B cell (primary cell): ENCODE measurements around the gene RABAC1. TPM values are rescaled to one million over a fixed set of nuclear protein-coding genes. Genes with fewer than 3 reads are reported as not detected.

Experiments used
- ATAC-seq: fragments of 200-7000 bp; cut with Tn5 transposase; one replicate; pipeline ENCODE4 v1.10.0; 2021; ENCODE audit warnings: low read depth, mild to moderate bottlenecking, moderate number of reproducible peaks, moderate library complexity
- CTCF ChIA-PET: fragments of 350-600 bp; sonication (Branson Sonifier 250); formaldehyde crosslinking; loops from one replicate; lab custom pipeline; 2021; ENCODE audit warnings: antibody characterized with exemption, inconsistent platforms; lab: Charles Lee
- POLR2A ChIA-PET: fragments of 350-600 bp; sonication (Branson Sonifier 250); formaldehyde crosslinking; loops from one replicate; lab custom pipeline; 2021; ENCODE audit warnings: antibody characterized with exemption; lab: Charles Lee
- DNase-seq: peaks from one replicate; pipeline ENCODE4 v3.0.0; 2013
- H2AFZ ChIP-seq: 2 replicates; pipeline ENCODE4 v1.6.1; 2012; ENCODE audit warnings: mild to moderate bottlenecking, low read depth, low read length; ENCODE audit not compliant: insufficient read depth, poor library complexity, severe bottlenecking
- H3K27ac ChIP-seq, 2 donors: 1 replicate in 1 of 2; 2 replicates in 1 of 2; pipeline ENCODE4 v1.5.1; 2012 to 2013; ENCODE audit warnings: low read length in 2 of 2, mild to moderate bottlenecking in 2 of 2, moderate library complexity in 1 of 2
- H3K27me3 ChIP-seq, 4 experiments: fragments of 200-600 bp in 1 of 4; sonication (generic) in 1 of 4; replicated peaks in 1 of 4; 1 replicate in 2 of 4; 2 replicates in 2 of 4; pipeline versions ENCODE4 v1.6.1 to v1.7.0; 2013 to 2016; ENCODE audit warnings: low read length in 3 of 4, mild to moderate bottlenecking in 2 of 4, mixed read lengths in 1 of 4, moderate library complexity in 1 of 4; ENCODE audit not compliant: insufficient read depth in 4 of 4, control insufficient read depth in 3 of 4; ENCODE audit errors: control extremely low read depth in 1 of 4
- H3K36me3 ChIP-seq, 2 experiments: replicated peaks in 1 of 2; 1 replicate in 1 of 2; 2 replicates in 1 of 2; pipeline versions ENCODE4 v1.6.1 to v1.7.1; 2013; ENCODE audit warnings: low read length in 1 of 2; ENCODE audit not compliant: insufficient read depth in 2 of 2, control insufficient read depth in 1 of 2; ENCODE audit errors: control extremely low read depth in 1 of 2, extremely low read depth in 1 of 2
- H3K4me1 ChIP-seq, 2 donors: fragments of 200-600 bp in 1 of 2; sonication (generic) in 1 of 2; 1 replicate in 1 of 2; 2 replicates in 1 of 2; pipeline versions ENCODE4 v1.5.1 to v1.6.1; 2013 to 2017; ENCODE audit warnings: low read length in 2 of 2; ENCODE audit not compliant: control insufficient read depth in 2 of 2, insufficient read depth in 2 of 2
- H3K4me2 ChIP-seq: replicated peaks from 2 replicates; pipeline ENCODE3; 2012; ENCODE audit warnings: mild to moderate bottlenecking, low read depth, low read length; ENCODE audit not compliant: poor library complexity, severe bottlenecking
- H3K4me3 ChIP-seq, 5 experiments: fragments of 200-600 bp in 1 of 5; sonication (generic) in 1 of 5; 1 replicate in 3 of 5; 2 replicates in 2 of 5; pipeline versions ENCODE4 v1.5.1 to v1.7.0; 2011 to 2016; ENCODE audit warnings: low read length in 4 of 5, mild to moderate bottlenecking in 4 of 5, low read depth in 2 of 5, control low read depth in 1 of 5, moderate library complexity in 1 of 5; ENCODE audit not compliant: insufficient read depth in 1 of 5; ENCODE audit errors: control extremely low read depth in 1 of 5, extremely low read depth in 1 of 5
- H3K79me2 ChIP-seq: fragments of 200-600 bp; sonication (generic); one replicate; pipeline ENCODE4 v1.6.0; 2016; ENCODE audit warnings: low read length; ENCODE audit not compliant: control insufficient read depth, insufficient read depth
- H3K9ac ChIP-seq: fragments of 200-600 bp; sonication (generic); 2 replicates; pipeline ENCODE4 v1.6.1; 2017; ENCODE audit warnings: mild to moderate bottlenecking, low read length, moderate library complexity
- H3K9me3 ChIP-seq, 3 donors: one replicate each; pipeline versions ENCODE4 v1.6.1 to v1.7.1; 2013; ENCODE audit warnings: low read length in 2 of 3; ENCODE audit not compliant: control insufficient read depth in 2 of 3, insufficient read depth in 1 of 3; ENCODE audit errors: control extremely low read depth in 1 of 3
- H4K20me1 ChIP-seq: 2 replicates; pipeline ENCODE4 v1.6.0; 2012; ENCODE audit warnings: mild to moderate bottlenecking, low read length; ENCODE audit not compliant: insufficient read depth, control insufficient read depth, poor library complexity, severe bottlenecking
- H3K27ac Mint-ChIP-seq: one replicate; pipeline ENCODE4 v1.8.0; 2021; ENCODE audit warnings: mixed read lengths
- H3K27me3 Mint-ChIP-seq: one replicate; pipeline ENCODE4 v1.8.0; 2021; ENCODE audit warnings: mixed read lengths
- H3K4me1 Mint-ChIP-seq: one replicate; pipeline ENCODE4 v1.8.0; 2021; ENCODE audit warnings: mixed read lengths
- H3K4me3 Mint-ChIP-seq: one replicate; pipeline ENCODE4 v1.8.0; 2021; ENCODE audit warnings: mixed read lengths
- H3K9me3 Mint-ChIP-seq: one replicate; pipeline ENCODE4 v1.8.0; 2022; ENCODE audit warnings: mixed read lengths; ENCODE audit not compliant: insufficient read depth
- CTCF ChIP-seq: fragments of 200-600 bp; IDR thresholded peaks from one replicate; pipeline ENCODE4 v1.8.0; 2022; ENCODE audit warnings: antibody characterized with exemption, mild to moderate bottlenecking
- EZH2 ChIP-seq: IDR thresholded peaks from 2 replicates; pipeline ENCODE4 v1.6.1; 2012; ENCODE audit warnings: borderline replicate concordance, low read depth, mild to moderate bottlenecking, moderate library complexity, low read length; ENCODE audit not compliant: insufficient read depth, poor library complexity, severe bottlenecking
- WGBS: methylation state at CpG from one replicate; pipeline ENCODE4 v1.1.5; 2013; ENCODE audit warnings: missing lambda C conversion rate; ENCODE audit not compliant: insufficient coverage; 5-methylcytosine and 5-hydroxymethylcytosine counted together
- intact Hi-C: fragments of 100-400 bp; cut with micrococcal nuclease; formaldehyde crosslinking; loops from one replicate; pipeline ENCODE4 v1.10.0; 2022
- polyA plus RNA-seq: library from polyadenylated mRNA; depleted of rRNA; stranded (reverse); fragments of >200 nt; gene quantifications from 2 replicates; pipeline ENCODE4 v1.2.3, GENCODE V29; 2012
- total RNA-seq, 2 donors: library from RNA; stranded (reverse); fragments of 120-200 nt in 1 of 2; gene quantifications; 1 replicate in 1 of 2; 2 replicates in 1 of 2; pipeline versions ENCODE4 v1.2.3 to v1.2.4, GENCODE V29; 2013 to 2022

Gene RABAC1
- total and polyA plus RNA-seq, 2 donors (not counting 1 experiment from before 2014, with no cell fraction given) = 146 to 190 TPM

GRCh38 chr19:42006569-42006968, 47.4 kb upstream of the RABAC1 start:
- no peaks in the 10 kb centered on the region for H3K4me1 ChIP-seq
- Mint-ChIP-seq H3K27ac (no peak overlapping the region), H3K27me3 (peaks cover 41% of the 10 kb centered on the region), H3K4me3 (no peak overlapping the region), H3K4me1 (no peaks in the 10 kb centered on the region), H3K9me3 (no peaks in the 10 kb centered on the region)
- H2AFZ ChIP-seq = no peak overlapping the region
- H4K20me1 ChIP-seq = no peaks in the 10 kb centered on the region
- no peak overlapping the region for H3K27ac ChIP-seq
- POLR2A ChIA-PET = no interaction called here
- intact Hi-C loops = no loop called here
- no peak for ATAC-seq
- H3K9ac ChIP-seq = no peak overlapping the region
- no peaks in the 10 kb centered on the region for H3K9me3 ChIP-seq
- DNase-seq = no peak
- peaks cover 0 to 5% (median 2%) of the 10 kb centered on the region in 4 experiments for H3K27me3 ChIP-seq
- no peak overlapping the region for H3K4me3 ChIP-seq
- no peaks in the 10 kb centered on the region for H3K79me2 ChIP-seq
- CTCF ChIA-PET = no interaction called here
- H3K36me3 ChIP-seq = no peaks in the 10 kb centered on the region
- no peak overlapping the region for H3K4me2 ChIP-seq
- 89% methylated on average over 10 of the region's 13 CpGs for WGBS
- no peak for TF ChIP-seq EZH2
- no peak for TF ChIP-seq CTCF

- POLR2A ChIA-PET = no interaction called here
- Histone ChIP-seq H3K27ac (no peak overlapping the region), H2AFZ (no peak overlapping the region), H3K79me2 (no peaks in the 10 kb centered on the region), H3K4me2 (no peak overlapping the region), H3K27me3 (peaks cover 0 to 11% (median 3%) of the 10 kb centered on the region in 4 experiments), H3K9me3 (no peaks in the 10 kb centered on the region), H3K9ac (no peak overlapping the region), H3K36me3 (no peaks in the 10 kb centered on the region), H4K20me1 (no peaks in the 10 kb centered on the region), H3K4me3 (no peak overlapping the region), H3K4me1 (no peaks in the 10 kb centered on the region)
- intact Hi-C loops = no loop called here
- 96% methylated on average over 22 of the region's 22 CpGs for WGBS
- H3K27me3 Mint-ChIP-seq = peaks cover 50% of the 10 kb centered on the region
- CTCF ChIA-PET = no interaction called here
- ATAC-seq = no peak
- H3K4me3 Mint-ChIP-seq = no peak overlapping the region
- TF ChIP-seq CTCF (no peak), EZH2 (no peak)
- DNase-seq = no peak
- no peak overlapping the region for H3K27ac Mint-ChIP-seq
- no peaks in the 10 kb centered on the region for H3K4me1 Mint-ChIP-seq
- no peaks in the 10 kb centered on the region for H3K9me3 Mint-ChIP-seq
Observed at GRCh38 chr19:42005504-42005903, 46.4 kb upstream of the RABAC1 start.
